B cell (primary cell): Measurements from ENCODE around the gene EVC. TPM values are rescaled to one million over a fixed set of nuclear protein-coding genes. Genes with fewer than 3 reads are reported as not detected.
"Not testable (repeated sequence)": the region's sequence is repeated elsewhere in the genome, so short reads cannot be mapped to it uniquely, and the experiment has no call there.

ENCODE experiments used
- ATAC-seq: fragments of 200-7000 bp; cut with Tn5 transposase; one replicate; pipeline ENCODE4 v1.10.0; 2021; ENCODE audit warnings: low read depth, mild to moderate bottlenecking, moderate number of reproducible peaks, moderate library complexity
- CTCF ChIA-PET: fragments of 350-600 bp; sonication (Branson Sonifier 250); formaldehyde crosslinking; loops from one replicate; lab custom pipeline; 2021; ENCODE audit warnings: antibody characterized with exemption, inconsistent platforms; lab: Charles Lee
- POLR2A ChIA-PET: fragments of 350-600 bp; sonication (Branson Sonifier 250); formaldehyde crosslinking; loops from one replicate; lab custom pipeline; 2021; ENCODE audit warnings: antibody characterized with exemption; lab: Charles Lee
- DNase-seq: peaks from one replicate; pipeline ENCODE4 v3.0.0; 2013
- H2AFZ ChIP-seq: 2 replicates; pipeline ENCODE4 v1.6.1; 2012; ENCODE audit warnings: mild to moderate bottlenecking, low read depth, low read length; ENCODE audit not compliant: insufficient read depth, poor library complexity, severe bottlenecking
- H3K27ac ChIP-seq, 2 donors: 1 replicate in 1 of 2; 2 replicates in 1 of 2; pipeline ENCODE4 v1.5.1; 2012 to 2013; ENCODE audit warnings: low read length in 2 of 2, mild to moderate bottlenecking in 2 of 2, moderate library complexity in 1 of 2
- H3K27me3 ChIP-seq, 4 experiments: fragments of 200-600 bp in 1 of 4; sonication (generic) in 1 of 4; replicated peaks in 1 of 4; 1 replicate in 2 of 4; 2 replicates in 2 of 4; pipeline versions ENCODE4 v1.6.1 to v1.7.0; 2013 to 2016; ENCODE audit warnings: low read length in 3 of 4, mild to moderate bottlenecking in 2 of 4, mixed read lengths in 1 of 4, moderate library complexity in 1 of 4; ENCODE audit not compliant: insufficient read depth in 4 of 4, control insufficient read depth in 3 of 4; ENCODE audit errors: control extremely low read depth in 1 of 4
- H3K36me3 ChIP-seq, 2 experiments: replicated peaks in 1 of 2; 1 replicate in 1 of 2; 2 replicates in 1 of 2; pipeline versions ENCODE4 v1.6.1 to v1.7.1; 2013; ENCODE audit warnings: low read length in 1 of 2; ENCODE audit not compliant: insufficient read depth in 2 of 2, control insufficient read depth in 1 of 2; ENCODE audit errors: control extremely low read depth in 1 of 2, extremely low read depth in 1 of 2
- H3K4me1 ChIP-seq, 2 donors: fragments of 200-600 bp in 1 of 2; sonication (generic) in 1 of 2; 1 replicate in 1 of 2; 2 replicates in 1 of 2; pipeline versions ENCODE4 v1.5.1 to v1.6.1; 2013 to 2017; ENCODE audit warnings: low read length in 2 of 2; ENCODE audit not compliant: control insufficient read depth in 2 of 2, insufficient read depth in 2 of 2
- H3K4me2 ChIP-seq: replicated peaks from 2 replicates; pipeline ENCODE3; 2012; ENCODE audit warnings: mild to moderate bottlenecking, low read depth, low read length; ENCODE audit not compliant: poor library complexity, severe bottlenecking
- H3K4me3 ChIP-seq, 5 experiments: fragments of 200-600 bp in 1 of 5; sonication (generic) in 1 of 5; 1 replicate in 3 of 5; 2 replicates in 2 of 5; pipeline versions ENCODE4 v1.5.1 to v1.7.0; 2011 to 2016; ENCODE audit warnings: low read length in 4 of 5, mild to moderate bottlenecking in 4 of 5, low read depth in 2 of 5, control low read depth in 1 of 5, moderate library complexity in 1 of 5; ENCODE audit not compliant: insufficient read depth in 1 of 5; ENCODE audit errors: control extremely low read depth in 1 of 5, extremely low read depth in 1 of 5
- H3K79me2 ChIP-seq: fragments of 200-600 bp; sonication (generic); one replicate; pipeline ENCODE4 v1.6.0; 2016; ENCODE audit warnings: low read length; ENCODE audit not compliant: control insufficient read depth, insufficient read depth
- H3K9ac ChIP-seq: fragments of 200-600 bp; sonication (generic); 2 replicates; pipeline ENCODE4 v1.6.1; 2017; ENCODE audit warnings: mild to moderate bottlenecking, low read length, moderate library complexity
- H3K9me3 ChIP-seq, 3 donors: one replicate each; pipeline versions ENCODE4 v1.6.1 to v1.7.1; 2013; ENCODE audit warnings: low read length in 2 of 3; ENCODE audit not compliant: control insufficient read depth in 2 of 3, insufficient read depth in 1 of 3; ENCODE audit errors: control extremely low read depth in 1 of 3
- H4K20me1 ChIP-seq: 2 replicates; pipeline ENCODE4 v1.6.0; 2012; ENCODE audit warnings: mild to moderate bottlenecking, low read length; ENCODE audit not compliant: insufficient read depth, control insufficient read depth, poor library complexity, severe bottlenecking
- H3K27ac Mint-ChIP-seq: one replicate; pipeline ENCODE4 v1.8.0; 2021; ENCODE audit warnings: mixed read lengths
- H3K27me3 Mint-ChIP-seq: one replicate; pipeline ENCODE4 v1.8.0; 2021; ENCODE audit warnings: mixed read lengths
- H3K4me1 Mint-ChIP-seq: one replicate; pipeline ENCODE4 v1.8.0; 2021; ENCODE audit warnings: mixed read lengths
- H3K4me3 Mint-ChIP-seq: one replicate; pipeline ENCODE4 v1.8.0; 2021; ENCODE audit warnings: mixed read lengths
- H3K9me3 Mint-ChIP-seq: one replicate; pipeline ENCODE4 v1.8.0; 2022; ENCODE audit warnings: mixed read lengths; ENCODE audit not compliant: insufficient read depth
- EZH2 ChIP-seq: IDR thresholded peaks from 2 replicates; pipeline ENCODE4 v1.6.1; 2012; ENCODE audit warnings: borderline replicate concordance, low read depth, mild to moderate bottlenecking, moderate library complexity, low read length; ENCODE audit not compliant: insufficient read depth, poor library complexity, severe bottlenecking
- WGBS: methylation state at CpG from one replicate; pipeline ENCODE4 v1.1.5; 2013; ENCODE audit warnings: missing lambda C conversion rate; ENCODE audit not compliant: insufficient coverage; 5-methylcytosine and 5-hydroxymethylcytosine counted together
- intact Hi-C: fragments of 100-400 bp; cut with micrococcal nuclease; formaldehyde crosslinking; loops from one replicate; pipeline ENCODE4 v1.10.0; 2022
- polyA plus RNA-seq: library from polyadenylated mRNA; depleted of rRNA; stranded (reverse); fragments of >200 nt; gene quantifications from 2 replicates; pipeline ENCODE4 v1.2.3, GENCODE V29; 2012
- total RNA-seq, 2 donors: library from RNA; stranded (reverse); fragments of 120-200 nt in 1 of 2; gene quantifications; 1 replicate in 1 of 2; 2 replicates in 1 of 2; pipeline versions ENCODE4 v1.2.3 to v1.2.4, GENCODE V29; 2013 to 2022
- TF ChIP-seq, protein P1 (sequence below): fragments of 200-600 bp; IDR thresholded peaks from one replicate; pipeline ENCODE4 v1.8.0; 2022; ENCODE audit warnings: antibody characterized with exemption, mild to moderate bottlenecking

EVC gene
- total and polyA plus RNA-seq, 2 donors (not counting 1 experiment from before 2014, with no cell fraction given) = 1.5 TPM; not detected in 1

DNA sequence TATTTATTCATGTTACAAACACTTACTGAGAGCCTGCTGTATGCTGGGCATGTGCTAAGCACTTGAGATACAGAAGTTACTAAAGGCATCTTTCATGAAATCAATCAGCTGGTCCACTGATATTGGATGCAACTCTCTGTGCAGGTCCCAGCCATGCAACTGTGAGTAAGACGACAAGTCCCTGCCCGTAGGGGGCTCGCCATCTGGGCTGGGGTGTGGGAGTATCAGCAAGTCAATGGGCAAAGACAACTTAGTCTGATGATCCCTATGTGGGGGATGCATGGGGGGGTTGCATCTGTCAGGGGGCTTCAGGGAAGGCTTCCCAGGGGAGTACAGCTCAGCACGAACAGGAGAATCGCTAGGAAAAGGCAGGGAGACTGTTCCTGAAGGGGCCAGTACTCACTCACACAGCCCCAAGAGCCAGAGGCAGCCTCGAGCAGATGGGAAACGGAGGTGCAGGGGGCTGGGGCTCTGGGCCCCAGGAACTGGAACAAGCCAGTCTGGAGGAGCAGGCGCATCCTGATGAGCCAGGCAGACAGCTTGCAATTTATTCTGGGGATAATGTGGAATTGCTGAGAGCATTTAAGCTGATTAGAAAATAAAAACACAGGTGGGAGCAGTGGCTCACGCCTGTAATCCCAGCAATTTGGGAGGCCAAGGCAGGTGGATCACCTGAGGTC, 141.7 kb downstream of the EVC start:
- Histone ChIP-seq H3K9me3 (peaks cover 0 to 7% (median 0%) of the 10 kb centered on the region in 3 donors), H3K4me2 (no peak overlapping the region), H3K4me3 (no peak overlapping the region), H3K36me3 (no peaks in the 10 kb centered on the region), H3K27ac (no peak overlapping the region), H3K4me1 (no peaks in the 10 kb centered on the region), H4K20me1 (no peaks in the 10 kb centered on the region), H3K9ac (no peak overlapping the region), H3K79me2 (no peaks in the 10 kb centered on the region), H2AFZ (no peak overlapping the region), H3K27me3 (no peaks in the 10 kb centered on the region)
- DNase-seq (no peak), ATAC-seq (no peak)
- Mint-ChIP-seq H3K9me3 (no peaks in the 10 kb centered on the region), H3K27me3 (no peaks in the 10 kb centered on the region), H3K4me3 (no peak overlapping the region), H3K4me1 (no peaks in the 10 kb centered on the region), H3K27ac (no peak overlapping the region)
- ChIA-PET CTCF (no interaction called here), POLR2A (no interaction called here)
- WGBS = 87% methylated on average over 9 of the region's 9 CpGs
- TF ChIP-seq, protein P1, sequence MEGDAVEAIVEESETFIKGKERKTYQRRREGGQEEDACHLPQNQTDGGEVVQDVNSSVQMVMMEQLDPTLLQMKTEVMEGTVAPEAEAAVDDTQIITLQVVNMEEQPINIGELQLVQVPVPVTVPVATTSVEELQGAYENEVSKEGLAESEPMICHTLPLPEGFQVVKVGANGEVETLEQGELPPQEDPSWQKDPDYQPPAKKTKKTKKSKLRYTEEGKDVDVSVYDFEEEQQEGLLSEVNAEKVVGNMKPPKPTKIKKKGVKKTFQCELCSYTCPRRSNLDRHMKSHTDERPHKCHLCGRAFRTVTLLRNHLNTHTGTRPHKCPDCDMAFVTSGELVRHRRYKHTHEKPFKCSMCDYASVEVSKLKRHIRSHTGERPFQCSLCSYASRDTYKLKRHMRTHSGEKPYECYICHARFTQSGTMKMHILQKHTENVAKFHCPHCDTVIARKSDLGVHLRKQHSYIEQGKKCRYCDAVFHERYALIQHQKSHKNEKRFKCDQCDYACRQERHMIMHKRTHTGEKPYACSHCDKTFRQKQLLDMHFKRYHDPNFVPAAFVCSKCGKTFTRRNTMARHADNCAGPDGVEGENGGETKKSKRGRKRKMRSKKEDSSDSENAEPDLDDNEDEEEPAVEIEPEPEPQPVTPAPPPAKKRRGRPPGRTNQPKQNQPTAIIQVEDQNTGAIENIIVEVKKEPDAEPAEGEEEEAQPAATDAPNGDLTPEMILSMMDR = no peak
- no peak for TF ChIP-seq EZH2
- intact Hi-C loops = no loop called here

DNA sequence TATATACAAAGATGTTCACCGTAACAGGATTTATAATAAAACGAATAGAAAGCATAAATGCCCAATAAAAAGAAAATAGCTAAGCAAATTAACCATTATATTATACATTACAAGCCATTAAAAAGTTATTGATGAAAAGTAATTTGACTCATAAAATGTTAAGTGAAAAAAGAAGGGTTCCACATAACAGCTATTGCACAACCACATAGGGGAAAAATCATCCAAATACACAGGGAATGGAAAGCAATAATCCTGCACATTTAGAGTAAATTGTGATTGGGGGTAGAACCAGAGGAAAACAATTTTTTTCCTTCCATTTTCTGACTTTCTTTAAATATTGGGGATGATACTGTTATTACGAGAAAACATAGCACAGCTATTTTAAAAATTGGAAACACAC, 143.9 kb downstream of the EVC start:
- ATAC-seq = no peak
- intact Hi-C loops = no loop called here

DNA sequence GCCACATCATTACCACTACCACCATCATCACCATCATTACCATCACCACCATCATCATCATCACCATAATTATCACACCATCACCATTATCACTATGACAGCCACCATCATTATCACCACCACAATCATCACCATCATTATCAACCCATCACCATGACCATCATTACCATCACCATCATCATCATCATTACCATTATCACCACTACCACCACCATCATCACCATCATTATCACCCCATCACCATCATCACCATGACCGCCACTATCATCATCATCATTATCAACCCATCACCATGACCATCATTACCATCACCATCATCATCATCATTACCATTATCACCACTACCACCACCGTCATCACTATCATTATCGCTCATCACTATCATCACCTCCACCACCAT, 145.4 kb downstream of the EVC start:
- H3K27me3 ChIP-seq, H3K4me1 ChIP-seq, H3K79me2 ChIP-seq, CTCF ChIA-PET, H3K36me3 ChIP-seq, H2AFZ ChIP-seq, H3K27ac Mint-ChIP-seq, H3K9me3 Mint-ChIP-seq, H3K27me3 Mint-ChIP-seq, H4K20me1 ChIP-seq, H3K27ac ChIP-seq, intact Hi-C loops, H3K4me3 Mint-ChIP-seq, POLR2A ChIA-PET, H3K4me1 Mint-ChIP-seq, H3K4me2 ChIP-seq, DNase-seq, ATAC-seq, H3K4me3 ChIP-seq, H3K9ac ChIP-seq: not testable (repeated sequence)
- peaks cover 0 to 24% (median 0%) of the 10 kb centered on the region in 3 donors for H3K9me3 ChIP-seq
- WGBS = 98% methylated on average over 3 of the region's 3 CpGs

More for the DNA sequence above, 143.9 kb downstream of the EVC start:
- no peak overlapping the region for H3K4me2 ChIP-seq
- no peak overlapping the region for H3K4me3 Mint-ChIP-seq
- H3K4me1 ChIP-seq = no peaks in the 10 kb centered on the region
- no peak for TF ChIP-seq EZH2
- TF ChIP-seq, protein P1 = no peak
- H3K27me3 ChIP-seq = no peaks in the 10 kb centered on the region
- no peak overlapping the region for H3K9ac ChIP-seq
- no peaks in the 10 kb centered on the region for H3K9me3 Mint-ChIP-seq
- no peaks in the 10 kb centered on the region for H4K20me1 ChIP-seq
- H3K27ac Mint-ChIP-seq = no peak overlapping the region
- WGBS = no CpG with 5 or more reads among the region's 3 CpGs
- no peaks in the 10 kb centered on the region for H3K36me3 ChIP-seq
- no peak for DNase-seq
- ChIA-PET CTCF (no interaction called here), POLR2A (no interaction called here)
- H3K4me1 Mint-ChIP-seq = no peaks in the 10 kb centered on the region
- no peak overlapping the region for H3K4me3 ChIP-seq
- H3K9me3 ChIP-seq = peaks cover 0 to 18% (median 0%) of the 10 kb centered on the region in 3 donors
- no peak overlapping the region for H3K27ac ChIP-seq
- no peak overlapping the region for H2AFZ ChIP-seq
- no peaks in the 10 kb centered on the region for H3K79me2 ChIP-seq
- H3K27me3 Mint-ChIP-seq = no peaks in the 10 kb centered on the region
